Thymus (tissue), 11 donors: Measurements from ENCODE around the gene ABCA12. TPM values are rescaled to one million over a fixed set of nuclear protein-coding genes. Genes with fewer than 3 reads are reported as not detected.

Experiments used
- DNase-seq, 9 donors: peaks; one replicate each; pipeline ENCODE4 v3.0.0-alpha.2; 2013; ENCODE audit warnings: low spot score in 9 of 9, low read depth in 6 of 9, missing footprints in 1 of 9
- H3K27ac ChIP-seq, 2 donors: one replicate each; pipeline ENCODE4 v1.5.1; 2013; ENCODE audit warnings: control low read depth in 1 of 2, low read depth in 1 of 2, low read length in 1 of 2, mild to moderate bottlenecking in 1 of 2, moderate library complexity in 1 of 2
- H3K27me3 ChIP-seq, 2 donors: one replicate each; pipeline ENCODE4 v1.5.1; 2013; ENCODE audit warnings: low read length in 1 of 2; ENCODE audit not compliant: control insufficient read depth in 2 of 2, insufficient read depth in 1 of 2
- H3K36me3 ChIP-seq, 2 donors: one replicate each; pipeline ENCODE4 v1.5.1; 2013; ENCODE audit warnings: low read length in 1 of 2, mild to moderate bottlenecking in 1 of 2, moderate library complexity in 1 of 2; ENCODE audit not compliant: control insufficient read depth in 2 of 2, insufficient read depth in 2 of 2
- H3K4me1 ChIP-seq, 2 donors: one replicate each; pipeline ENCODE4 v1.5.1; 2013; ENCODE audit warnings: low read length in 2 of 2; ENCODE audit not compliant: control insufficient read depth in 2 of 2, insufficient read depth in 2 of 2
- H3K4me3 ChIP-seq, 2 donors: one replicate each; pipeline ENCODE4 v1.5.1; 2013; ENCODE audit warnings: low read length in 2 of 2, control low read depth in 1 of 2, mild to moderate bottlenecking in 1 of 2
- H3K9me3 ChIP-seq, 2 donors: one replicate each; pipeline ENCODE4 v1.5.1; 2013; ENCODE audit warnings: low read length in 1 of 2, mild to moderate bottlenecking in 1 of 2; ENCODE audit not compliant: control insufficient read depth in 2 of 2, insufficient read depth in 1 of 2
- WGBS: extraction: QIAGEN DNeasy Blood & Tissue Kit; methylation state at CpG from one replicate; pipeline ENCODE4 v1.1.7; 2013; 5-methylcytosine and 5-hydroxymethylcytosine counted together
- polyA plus RNA-seq: library from polyadenylated mRNA; stranded (reverse); fragments of 200-250 nt; gene quantifications from one replicate; pipeline ENCODE4 v1.2.3, GENCODE V29; 2013
- total RNA-seq: library from RNA; stranded (reverse); fragments of 120-200 nt; gene quantifications from one replicate; pipeline ENCODE4 v1.2.4, GENCODE V29; 2013
- donor health status: healthy.

ABCA12 gene
- total and polyA plus RNA-seq, 2 donors: 0.14 to 0.18 TPM

- no peaks in the 10 kb centered on the region for H3K27me3 ChIP-seq
- H3K4me1 ChIP-seq: no peaks in the 10 kb centered on the region
- no peaks in the 10 kb centered on the region for H3K36me3 ChIP-seq
- no peak overlapping the region for H3K27ac ChIP-seq
- WGBS: 97% methylated on average over 8 of the region's 8 CpGs
- no peak overlapping the region for H3K4me3 ChIP-seq
- no peak for DNase-seq
- no peaks in the 10 kb centered on the region for H3K9me3 ChIP-seq
Observed at GRCh38 chr2:215019521-215020145, 118.8 kb downstream of the ABCA12 start.

DNA sequence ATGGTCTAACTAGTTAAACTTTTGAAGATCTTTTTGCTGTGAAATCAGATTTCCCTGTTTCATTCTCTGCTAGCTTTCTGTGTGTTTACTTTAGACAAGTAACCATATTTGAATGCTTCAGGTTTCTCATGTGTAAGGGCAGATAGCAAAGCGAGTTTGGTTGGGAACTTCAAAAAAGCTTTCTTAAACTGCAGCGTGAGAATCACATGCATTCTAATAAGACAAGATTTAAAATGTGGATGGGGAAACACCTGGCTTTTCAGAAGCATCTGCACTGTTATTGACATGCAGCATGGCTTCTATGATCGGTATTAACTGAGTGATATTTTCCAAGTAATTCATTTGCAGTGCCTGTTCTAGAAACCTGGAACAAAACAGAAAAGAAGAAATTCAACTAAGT, 119.3 kb downstream of the ABCA12 start:
- no peaks in the 10 kb centered on the region for H3K36me3 ChIP-seq
- no peaks in the 10 kb centered on the region for H3K4me1 ChIP-seq
- H3K9me3 ChIP-seq: no peaks in the 10 kb centered on the region
- WGBS: 92% methylated on average over 3 of the region's 3 CpGs
- no peaks in the 10 kb centered on the region for H3K27me3 ChIP-seq
- DNase-seq: no peak
- no peak overlapping the region for H3K4me3 ChIP-seq
- H3K27ac ChIP-seq: no peak overlapping the region

- H3K27ac ChIP-seq: no peak overlapping the region
- H3K9me3 ChIP-seq: no peaks in the 10 kb centered on the region
- H3K36me3 ChIP-seq: no peaks in the 10 kb centered on the region
- H3K4me1 ChIP-seq: no peaks in the 10 kb centered on the region
- DNase-seq: no peak
- 96% methylated on average over 3 of the region's 3 CpGs for WGBS
- H3K4me3 ChIP-seq: no peak overlapping the region
- H3K27me3 ChIP-seq: no peaks in the 10 kb centered on the region
Observed at GRCh38 chr2:215015421-215015820, 123.0 kb downstream of the ABCA12 start.

GRCh38 chr2:215010390-215010789, 128.0 kb downstream of the ABCA12 start:
- Histone ChIP-seq H3K4me1 (no peaks in the 10 kb centered on the region), H3K36me3 (no peaks in the 10 kb centered on the region), H3K4me3 (no peak overlapping the region), H3K27ac (no peak overlapping the region), H3K27me3 (no peaks in the 10 kb centered on the region), H3K9me3 (no peaks in the 10 kb centered on the region)
- no peak for DNase-seq
- WGBS: 52% methylated on average over 2 of the region's 2 CpGs

- no peaks in the 10 kb centered on the region for H3K9me3 ChIP-seq
- H3K4me3 ChIP-seq: no peak overlapping the region
- no peak overlapping the region for H3K27ac ChIP-seq
- no peak for DNase-seq
- H3K27me3 ChIP-seq: no peaks in the 10 kb centered on the region
- WGBS: 55% methylated on average over 4 of the region's 4 CpGs
- no peaks in the 10 kb centered on the region for H3K36me3 ChIP-seq
- no peaks in the 10 kb centered on the region for H3K4me1 ChIP-seq
Observed at GRCh38 chr2:215003001-215003400, 135.4 kb downstream of the ABCA12 start.

GRCh38 chr2:215002500-215002899, 135.9 kb downstream of the ABCA12 start:
- Histone ChIP-seq H3K27ac (no peak overlapping the region), H3K4me3 (no peak overlapping the region), H3K4me1 (no peaks in the 10 kb centered on the region), H3K27me3 (no peaks in the 10 kb centered on the region), H3K9me3 (no peaks in the 10 kb centered on the region), H3K36me3 (no peaks in the 10 kb centered on the region)
- DNase-seq: peak in 2 of 9 donors; percentile 4 to 24
- 42% methylated on average over 5 of the region's 5 CpGs for WGBS

GRCh38 chr2:215000721-215001120, 137.7 kb downstream of the ABCA12 start:
- Histone ChIP-seq H3K36me3 (no peaks in the 10 kb centered on the region), H3K9me3 (no peaks in the 10 kb centered on the region), H3K27me3 (no peaks in the 10 kb centered on the region), H3K27ac (no peak overlapping the region), H3K4me3 (no peak overlapping the region), H3K4me1 (no peaks in the 10 kb centered on the region)
- WGBS: 47% methylated on average over 3 of the region's 3 CpGs
- DNase-seq: no peak

GRCh38 chr2:214995926-214996670, 142.3 kb downstream of the ABCA12 start:
- Histone ChIP-seq H3K36me3 (no peaks in the 10 kb centered on the region), H3K27ac (no peak overlapping the region), H3K27me3 (no peaks in the 10 kb centered on the region), H3K4me1 (no peaks in the 10 kb centered on the region), H3K4me3 (no peak overlapping the region), H3K9me3 (no peaks in the 10 kb centered on the region)
- WGBS: 94% methylated on average over 4 of the region's 4 CpGs
- DNase-seq: no peak

- H3K4me1 ChIP-seq: no peaks in the 10 kb centered on the region
- no peaks in the 10 kb centered on the region for H3K27me3 ChIP-seq
- H3K36me3 ChIP-seq: no peaks in the 10 kb centered on the region
- H3K4me3 ChIP-seq: no peak overlapping the region
- WGBS: 95% methylated on average over 4 of the region's 4 CpGs
- no peak overlapping the region for H3K27ac ChIP-seq
- DNase-seq: no peak
- no peaks in the 10 kb centered on the region for H3K9me3 ChIP-seq
Observed at GRCh38 chr2:214995409-214995808, 143.0 kb downstream of the ABCA12 start.
